Activated T-cell treated with anti-CD3 and anti-CD28 coated beads, Interleukin-2, amount 50 U/mL, for 4 hours (primary cell): ENCODE measurements around the gene ELL2. TPM values are rescaled to one million over a fixed set of nuclear protein-coding genes. Genes with fewer than 3 reads are reported as not detected.

Experiments used
- ATAC-seq, 2 donors: fragments of 200-7000 bp; cut with Tn5 transposase; one replicate each; pipeline ENCODE4 v1.10.0; 2021
- DNase-seq: peaks from one replicate; pipeline ENCODE4 v3.0.0-alpha.2; 2020
- H3K27me3 Mint-ChIP-seq: one replicate; pipeline ENCODE4 v1.8.0; 2021; ENCODE audit warnings: low read depth, mixed read lengths
- H3K36me3 Mint-ChIP-seq: one replicate; pipeline ENCODE4 v1.8.0; 2022; ENCODE audit warnings: mixed read lengths; ENCODE audit not compliant: insufficient read depth
- H3K4me1 Mint-ChIP-seq: one replicate; pipeline ENCODE4 v1.8.0; 2021; ENCODE audit warnings: low read depth, mixed read lengths
- H3K4me3 Mint-ChIP-seq: one replicate; pipeline ENCODE4 v1.8.0; 2021; ENCODE audit warnings: mild to moderate bottlenecking, moderate library complexity, mixed read lengths
- H3K9me3 Mint-ChIP-seq: one replicate; pipeline ENCODE4 v1.8.0; 2021; ENCODE audit warnings: mixed read lengths
- total RNA-seq, 3 donors: library from RNA; stranded (reverse); gene quantifications; one replicate each; pipeline ENCODE4 v1.2.1, GENCODE V29; 2021

Gene ELL2
- total RNA-seq, 3 donors from 2014 or later: 69.7 to 103 (median 87.0) TPM

DNA sequence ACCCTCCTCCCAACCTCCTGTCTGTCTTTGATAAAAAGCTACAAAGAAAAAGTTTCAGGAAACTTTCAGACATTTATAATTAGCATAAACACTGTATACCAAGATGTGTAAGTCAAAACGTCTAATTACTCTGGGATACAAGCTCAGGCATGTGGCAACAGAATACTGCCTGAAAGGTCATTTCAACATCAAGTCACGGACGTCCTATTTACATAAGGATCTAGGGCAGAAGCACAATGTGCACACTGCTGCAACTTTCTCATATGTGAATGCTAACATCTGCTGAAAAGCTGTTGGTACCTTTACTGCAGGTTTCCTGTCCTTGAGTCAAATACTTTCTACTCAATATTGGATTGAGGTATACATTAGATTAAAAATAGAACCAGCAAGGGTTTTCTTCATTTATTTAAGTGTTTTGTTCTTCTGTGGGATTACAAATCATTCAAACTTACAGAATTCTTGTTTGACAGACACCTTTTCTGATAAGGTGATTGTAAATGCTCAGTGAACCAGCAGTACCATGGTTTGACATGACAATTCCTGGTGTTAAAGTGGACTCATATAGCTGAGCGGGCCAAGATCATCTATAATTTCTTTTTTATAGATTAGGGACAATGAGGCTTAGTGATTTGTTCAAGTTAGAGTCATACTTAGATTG is 36.8 kb downstream of the ELL2 start:
- H3K36me3 Mint-ChIP-seq: peaks cover 12% of the 10 kb centered on the region
- ATAC-seq: no peak
- no peak for DNase-seq
- no peak overlapping the region for H3K4me3 Mint-ChIP-seq
- H3K27me3 Mint-ChIP-seq: no peaks in the 10 kb centered on the region
- H3K9me3 Mint-ChIP-seq: no peaks in the 10 kb centered on the region
- H3K4me1 Mint-ChIP-seq: peaks cover 15% of the 10 kb centered on the region

GRCh38 chr5:95923918-95924544 is 37.6 kb downstream of the ELL2 start:
- Mint-ChIP-seq H3K36me3 (peaks cover 12% of the 10 kb centered on the region), H3K4me3 (no peak overlapping the region), H3K27me3 (no peaks in the 10 kb centered on the region), H3K4me1 (peaks cover 15% of the 10 kb centered on the region), H3K9me3 (no peaks in the 10 kb centered on the region)
- DNase-seq (no peak), ATAC-seq (no peak)

GRCh38 chr5:95922798-95923197 is 38.9 kb downstream of the ELL2 start:
- no peak for ATAC-seq

GRCh38 chr5:95921501-95921900 is 40.1 kb downstream of the ELL2 start:
- Mint-ChIP-seq H3K36me3 (peaks cover 13% of the 10 kb centered on the region), H3K9me3 (no peaks in the 10 kb centered on the region), H3K27me3 (no peaks in the 10 kb centered on the region), H3K4me3 (no peak overlapping the region), H3K4me1 (peaks cover 6% of the 10 kb centered on the region)
- no peak for DNase-seq
- no peak for ATAC-seq

More at GRCh38 chr5:95922798-95923197, 38.9 kb downstream of the ELL2 start:
- DNase-seq: no peak
- no peak overlapping the region for H3K4me3 Mint-ChIP-seq
- peaks cover 10% of the 10 kb centered on the region for H3K36me3 Mint-ChIP-seq
- H3K4me1 Mint-ChIP-seq: peaks cover 6% of the 10 kb centered on the region
- H3K27me3 Mint-ChIP-seq: no peaks in the 10 kb centered on the region
- H3K9me3 Mint-ChIP-seq: no peaks in the 10 kb centered on the region

DNA sequence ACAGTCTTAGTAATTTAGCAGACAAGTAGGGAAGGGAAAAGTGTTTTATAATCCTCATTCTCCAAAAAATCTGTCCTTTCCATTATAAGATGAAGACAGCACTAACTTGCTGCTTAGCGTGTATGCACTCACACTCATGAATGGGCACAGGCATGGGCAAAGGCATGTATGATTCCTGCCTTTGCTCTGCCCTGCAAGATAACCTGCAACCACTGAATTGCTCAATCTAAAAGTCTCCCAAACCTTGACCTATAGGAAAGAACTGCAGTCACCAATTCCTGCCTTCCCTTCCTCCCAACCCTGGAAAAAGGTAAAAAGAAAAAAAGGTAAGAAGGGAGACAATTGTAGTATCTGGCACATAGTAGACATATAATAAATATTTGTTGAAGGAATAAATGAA is 40.8 kb downstream of the ELL2 start:
- no peak for ATAC-seq
- H3K9me3 Mint-ChIP-seq: no peaks in the 10 kb centered on the region
- H3K4me3 Mint-ChIP-seq: no peak overlapping the region
- DNase-seq: no peak
- no peaks in the 10 kb centered on the region for H3K27me3 Mint-ChIP-seq
- peaks cover 20% of the 10 kb centered on the region for H3K36me3 Mint-ChIP-seq
- H3K4me1 Mint-ChIP-seq: peaks cover 9% of the 10 kb centered on the region

DNA sequence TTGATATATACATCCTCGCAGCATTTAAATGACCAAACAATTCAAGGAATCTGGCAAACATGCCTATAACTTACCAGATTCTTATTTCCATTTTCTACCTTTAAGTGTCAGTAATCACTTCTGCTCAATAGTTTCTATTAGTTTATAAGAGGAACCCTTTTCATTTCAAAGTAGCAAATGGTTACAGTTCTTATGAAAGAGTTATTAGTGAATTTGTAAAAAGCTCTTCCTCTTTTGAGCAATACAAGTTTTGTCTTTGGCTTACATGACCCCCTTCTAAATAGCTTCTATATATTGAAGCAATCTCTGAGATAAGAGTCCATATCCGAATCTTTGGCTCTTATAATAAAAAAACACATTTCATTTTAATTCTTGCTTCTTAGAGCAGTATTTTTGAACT is 42.0 kb downstream of the ELL2 start:
- no peaks in the 10 kb centered on the region for H3K27me3 Mint-ChIP-seq

DNA sequence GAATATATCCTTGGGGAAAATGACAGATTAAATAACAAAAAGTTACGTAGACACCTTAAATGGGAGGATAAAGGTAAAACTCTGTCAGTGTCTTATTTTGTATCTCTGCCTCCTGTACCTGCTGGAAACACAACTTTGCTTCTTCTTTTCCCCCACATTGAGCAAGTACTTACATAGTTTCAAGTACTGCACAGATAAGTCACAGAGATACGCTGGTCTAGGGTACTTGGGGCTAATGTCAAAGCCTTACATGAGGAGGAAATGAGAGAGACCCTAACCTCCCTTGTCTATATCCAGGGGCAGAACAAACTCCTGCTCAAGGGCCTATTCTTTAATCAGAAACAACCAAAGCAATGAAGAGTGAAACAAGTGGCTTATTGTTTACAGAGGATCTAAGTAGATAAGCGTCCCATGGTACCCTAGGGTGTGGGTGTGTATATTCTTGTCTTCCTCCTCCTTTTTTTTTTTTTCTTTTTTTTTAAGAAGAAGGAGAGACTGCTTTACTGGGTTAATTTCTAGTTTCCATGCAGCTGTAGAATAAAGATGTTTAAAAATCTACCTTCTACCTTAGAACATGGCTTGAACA is 43.1 kb downstream of the ELL2 start:
- Mint-ChIP-seq H3K36me3 (peaks cover 22% of the 10 kb centered on the region), H3K4me3 (no peak overlapping the region), H3K27me3 (no peaks in the 10 kb centered on the region), H3K9me3 (no peaks in the 10 kb centered on the region), H3K4me1 (peaks cover 7% of the 10 kb centered on the region)
- DNase-seq (no peak), ATAC-seq (no peak)

More for the DNA sequence above, 42.0 kb downstream of the ELL2 start:
- peaks cover 25% of the 10 kb centered on the region for H3K36me3 Mint-ChIP-seq
- no peaks in the 10 kb centered on the region for H3K9me3 Mint-ChIP-seq
- peaks cover 8% of the 10 kb centered on the region for H3K4me1 Mint-ChIP-seq
- ATAC-seq: no peak
- H3K4me3 Mint-ChIP-seq: no peak overlapping the region
- no peak for DNase-seq

DNA sequence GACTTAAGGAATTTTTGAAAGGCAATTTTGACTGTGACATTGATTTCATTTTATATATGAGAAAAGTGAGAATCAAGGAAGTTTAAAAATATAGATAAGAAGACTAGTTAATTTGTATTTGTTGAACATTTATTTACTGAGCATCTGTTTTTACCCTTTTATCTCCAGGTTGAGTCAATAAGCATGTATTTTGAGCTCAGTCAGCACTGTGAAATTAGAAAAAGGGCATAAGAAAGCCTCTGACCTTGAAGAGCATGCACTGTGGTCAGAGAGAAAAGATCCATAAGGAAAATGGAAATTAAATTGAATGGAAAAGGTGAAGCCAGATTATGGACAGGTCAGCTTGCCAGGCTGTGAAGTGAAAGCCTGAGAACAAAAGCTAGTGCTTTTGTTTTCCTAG is 44.4 kb downstream of the ELL2 start:
- Mint-ChIP-seq H3K27me3 (no peaks in the 10 kb centered on the region), H3K4me1 (peaks cover 7% of the 10 kb centered on the region), H3K4me3 (no peak overlapping the region), H3K36me3 (peaks cover 30% of the 10 kb centered on the region), H3K9me3 (no peaks in the 10 kb centered on the region)
- no peak for ATAC-seq
- DNase-seq: no peak

GRCh38 chr5:95916687-95917085 is 45.0 kb downstream of the ELL2 start:
- H3K4me1 Mint-ChIP-seq: peaks cover 7% of the 10 kb centered on the region
- ATAC-seq (no peak), DNase-seq (no peak)
- no peaks in the 10 kb centered on the region for H3K9me3 Mint-ChIP-seq
- no peaks in the 10 kb centered on the region for H3K27me3 Mint-ChIP-seq
- no peak overlapping the region for H3K4me3 Mint-ChIP-seq
- peaks cover 32% of the 10 kb centered on the region for H3K36me3 Mint-ChIP-seq

GRCh38 chr5:95915999-95916686 is 45.5 kb downstream of the ELL2 start:
- ATAC-seq: no peak
- Mint-ChIP-seq H3K27me3 (no peaks in the 10 kb centered on the region), H3K9me3 (no peaks in the 10 kb centered on the region), H3K36me3 (peaks cover 37% of the 10 kb centered on the region), H3K4me1 (peaks cover 7% of the 10 kb centered on the region), H3K4me3 (no peak overlapping the region)
- DNase-seq: no peak

DNA sequence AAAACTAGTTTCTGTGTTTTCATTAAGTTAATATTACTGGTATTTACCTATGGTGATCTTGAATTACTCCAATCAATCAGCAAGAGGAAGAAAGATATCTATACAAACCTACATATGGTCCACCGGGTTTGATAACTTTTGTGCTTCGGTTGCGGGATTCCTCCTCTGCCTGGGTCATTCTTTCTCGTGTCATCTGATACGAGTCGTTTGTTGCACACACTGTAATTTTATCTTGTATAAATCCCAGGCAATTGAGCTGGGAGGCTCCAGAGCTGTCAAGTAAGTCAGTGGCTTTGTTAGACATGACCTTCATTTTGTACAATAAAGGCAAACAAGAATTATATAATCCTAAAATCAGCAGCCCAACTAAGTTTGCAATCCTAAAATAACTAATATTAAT is 48.0 kb downstream of the ELL2 start:
- no peaks in the 10 kb centered on the region for H3K9me3 Mint-ChIP-seq
- H3K4me3 Mint-ChIP-seq: no peak overlapping the region
- peaks cover 7% of the 10 kb centered on the region for H3K4me1 Mint-ChIP-seq
- H3K36me3 Mint-ChIP-seq: peaks cover 50% of the 10 kb centered on the region
- DNase-seq (no peak), ATAC-seq (no peak)
- no peaks in the 10 kb centered on the region for H3K27me3 Mint-ChIP-seq

DNA sequence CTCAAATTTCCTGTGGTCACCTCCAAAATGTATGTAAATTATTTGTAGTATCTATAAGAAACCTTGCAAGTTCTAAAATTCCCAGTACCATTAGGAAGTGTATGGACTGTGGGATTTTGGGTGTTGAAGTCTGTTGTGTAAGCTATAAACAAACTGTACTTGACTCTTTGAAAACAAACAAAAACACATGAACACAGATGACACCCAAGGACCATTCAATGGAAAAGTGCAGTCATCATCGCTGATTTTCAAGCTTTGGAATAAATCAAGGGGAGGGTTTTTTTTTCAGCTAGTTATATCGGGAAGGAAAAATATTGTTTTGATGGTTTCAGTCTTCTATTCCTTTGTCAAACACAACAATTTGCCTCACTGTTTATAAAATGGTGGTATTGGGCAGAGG is 49.6 kb downstream of the ELL2 start:
- no peak for DNase-seq
- H3K4me3 Mint-ChIP-seq: no peak overlapping the region
- peaks cover 4% of the 10 kb centered on the region for H3K4me1 Mint-ChIP-seq
- no peaks in the 10 kb centered on the region for H3K9me3 Mint-ChIP-seq
- peaks cover 52% of the 10 kb centered on the region for H3K36me3 Mint-ChIP-seq
- no peaks in the 10 kb centered on the region for H3K27me3 Mint-ChIP-seq
- ATAC-seq: no peak

DNA sequence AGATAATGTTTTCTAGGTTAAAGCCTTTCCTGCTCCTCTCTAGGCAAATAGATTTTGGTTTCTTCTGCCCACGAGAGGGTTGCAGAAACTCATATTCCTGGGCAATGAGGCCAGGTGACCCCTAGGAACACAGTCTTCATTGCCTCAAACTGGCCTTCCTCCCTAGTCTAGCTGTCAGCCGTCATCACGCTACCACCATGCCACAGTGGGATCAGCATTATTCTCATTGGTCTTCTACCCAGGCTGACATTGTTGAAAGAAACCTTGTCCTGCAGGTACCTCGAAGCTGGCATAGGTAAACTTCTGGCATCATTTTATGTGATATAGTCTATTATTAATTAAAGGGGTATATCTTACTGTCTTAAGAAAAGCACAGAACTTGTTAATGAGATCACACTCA is 51.1 kb downstream of the ELL2 start:
- Mint-ChIP-seq H3K4me1 (no peaks in the 10 kb centered on the region), H3K36me3 (peaks cover 46% of the 10 kb centered on the region), H3K27me3 (no peaks in the 10 kb centered on the region), H3K4me3 (no peak overlapping the region), H3K9me3 (no peaks in the 10 kb centered on the region)
- ATAC-seq (no peak), DNase-seq (no peak)

DNA sequence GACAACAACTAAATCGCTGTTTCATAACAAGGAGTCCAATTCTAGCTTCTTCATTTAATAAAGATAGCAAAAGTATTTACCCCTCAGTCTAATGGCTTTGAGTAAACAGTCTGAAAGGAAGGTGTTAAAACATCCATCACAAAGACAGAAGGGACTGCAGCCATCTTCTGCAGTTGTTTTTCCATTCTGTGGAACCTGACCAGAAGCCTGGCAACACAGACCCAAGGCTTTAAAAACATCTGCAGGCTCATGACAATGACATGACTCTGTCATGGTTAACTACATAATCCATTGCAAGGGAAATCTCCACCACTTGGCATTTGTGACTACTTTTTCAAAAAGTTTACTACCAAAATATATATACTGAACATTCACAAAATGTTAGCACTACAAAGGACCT is 51.9 kb downstream of the ELL2 start:
- H3K4me3 Mint-ChIP-seq: no peak overlapping the region
- DNase-seq (no peak), ATAC-seq (no peak)
- no peaks in the 10 kb centered on the region for H3K4me1 Mint-ChIP-seq
- peaks cover 48% of the 10 kb centered on the region for H3K36me3 Mint-ChIP-seq
- no peaks in the 10 kb centered on the region for H3K9me3 Mint-ChIP-seq
- H3K27me3 Mint-ChIP-seq: no peaks in the 10 kb centered on the region

GRCh38 chr5:95908799-95909198 is 52.9 kb downstream of the ELL2 start:
- Mint-ChIP-seq H3K27me3 (no peaks in the 10 kb centered on the region), H3K9me3 (no peaks in the 10 kb centered on the region), H3K4me3 (no peak overlapping the region), H3K36me3 (peaks cover 51% of the 10 kb centered on the region), H3K4me1 (no peaks in the 10 kb centered on the region)
- ATAC-seq: no peak
- DNase-seq: no peak
